OCI-LY1 (cell line): Measurements from ENCODE around the gene PROB1.

Experiments used
- H2AFZ ChIP-seq: fragments of 200-600 bp; sonication (generic), shearing (Covaris generic); 2 replicates; pipeline ENCODE4 v1.6.0; 2014; ENCODE audit warnings: antibody characterized with exemption, mild to moderate bottlenecking, low read length
- H3F3A ChIP-seq: fragments of 200-600 bp; sonication (generic), shearing (Covaris generic); 2 replicates; pipeline ENCODE4 v1.6.0; 2014; ENCODE audit warnings: mild to moderate bottlenecking, antibody characterized with exemption, low read length, moderate library complexity; ENCODE audit not compliant: insufficient read depth
- H3K27ac ChIP-seq: fragments of 200-600 bp; sonication (generic); 2 replicates; pipeline ENCODE4 v1.5.1; 2014; ENCODE audit warnings: low read length, mixed run types, mild to moderate bottlenecking, low read depth; ENCODE audit not compliant: poor library complexity, severe bottlenecking
- H3K27me3 ChIP-seq: fragments of 200-600 bp; sonication (generic); 2 replicates; pipeline ENCODE4 v1.6.0; 2014; ENCODE audit warnings: antibody characterized with exemption, mild to moderate bottlenecking, low read length, moderate library complexity; ENCODE audit not compliant: insufficient read depth
- H3K36me3 ChIP-seq: fragments of 200-600 bp; sonication (generic); 2 replicates; pipeline ENCODE4 v1.6.1; 2014; ENCODE audit warnings: mild to moderate bottlenecking, antibody characterized with exemption, low read length, moderate library complexity, mixed read lengths; ENCODE audit not compliant: insufficient read depth
- H3K4me1 ChIP-seq: fragments of 200-600 bp; sonication (generic); 2 replicates; pipeline ENCODE4 v1.5.1; 2014; ENCODE audit warnings: mild to moderate bottlenecking, low read length, moderate library complexity; ENCODE audit not compliant: insufficient read depth, severe bottlenecking
- H3K4me2 ChIP-seq: fragments of 200-600 bp; sonication (generic), shearing (Covaris generic); 2 replicates; pipeline ENCODE4 v1.6.1; 2014; ENCODE audit warnings: low read length
- H3K4me3 ChIP-seq: fragments of 200-600 bp; sonication (generic); 2 replicates; pipeline ENCODE4 v1.5.1; 2014; ENCODE audit warnings: low read length, low read depth, mild to moderate bottlenecking, mixed read lengths; ENCODE audit not compliant: poor library complexity, severe bottlenecking
- H3K79me2 ChIP-seq: fragments of 200-600 bp; shearing (Covaris generic); 2 replicates; pipeline ENCODE4 v1.6.1; 2016; ENCODE audit warnings: mixed run types, low read length, mixed read lengths; ENCODE audit not compliant: insufficient read depth
- H3K9ac ChIP-seq: fragments of 200-600 bp; sonication (generic), shearing (Covaris generic); 2 replicates; pipeline ENCODE4 v1.6.1; 2014; ENCODE audit warnings: mild to moderate bottlenecking, low read length, mixed read lengths
- H3K9me2 ChIP-seq: fragments of 200-600 bp; sonication (generic), shearing (Covaris generic); 2 replicates; pipeline ENCODE4 v1.6.1; 2014; ENCODE audit warnings: low read depth, mild to moderate bottlenecking, low read length, mixed read lengths
- H3K9me3 ChIP-seq: fragments of 200-600 bp; shearing (Covaris generic); 2 replicates; pipeline ENCODE4 v1.6.1; 2014; ENCODE audit warnings: low read length, mixed read lengths
- H4K20me1 ChIP-seq: fragments of 200-600 bp; sonication (generic), shearing (Covaris generic); 2 replicates; pipeline ENCODE4 v1.6.0; 2016; ENCODE audit warnings: mild to moderate bottlenecking, low read length; ENCODE audit not compliant: insufficient read depth
- EZH2 ChIP-seq: fragments of 200-600 bp; sonication (generic), shearing (Covaris generic); IDR thresholded peaks from 2 replicates; pipeline ENCODE4 v1.8.0; 2017; ENCODE audit warnings: borderline replicate concordance, mixed run types, mild to moderate bottlenecking, antibody characterized with exemption, low read length, moderate library complexity, mixed read lengths
- TF ChIP-seq, protein P1 (sequence below): fragments of 200-600 bp; sonication (generic), shearing (Covaris generic); IDR thresholded peaks from 2 replicates; pipeline ENCODE4 v1.5.1; 2017; ENCODE audit warnings: mild to moderate bottlenecking, antibody characterized with exemption, low read length, moderate library complexity, mixed read lengths

PROB1 gene

DNA sequence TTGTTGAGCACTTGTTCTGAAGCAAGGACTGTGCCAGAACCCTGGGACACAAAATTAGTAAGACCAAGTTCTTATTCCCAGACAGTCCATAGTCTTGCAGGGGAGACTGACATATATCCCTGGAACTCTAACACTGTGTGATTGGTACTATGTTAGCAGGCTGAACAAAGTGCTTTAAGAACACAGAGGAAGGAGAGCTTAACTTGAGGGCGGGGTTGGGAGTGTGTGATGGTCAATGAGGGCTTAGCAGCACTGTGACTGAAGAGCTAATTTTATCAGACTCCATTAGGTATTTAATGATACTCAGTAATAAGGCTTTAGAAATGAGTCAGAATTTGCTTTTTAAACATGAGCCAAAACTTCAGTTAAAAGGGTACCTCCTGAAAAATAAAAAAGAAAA lies 23.9 kb upstream of the PROB1 start:
- no peaks in the 10 kb centered on the region for H3K79me2 ChIP-seq
- H3K9me3 ChIP-seq = no peaks in the 10 kb centered on the region
- H3K4me3 ChIP-seq = no peak overlapping the region
- H3K4me1 ChIP-seq = no peaks in the 10 kb centered on the region
- H3K4me2 ChIP-seq = no peak overlapping the region
- no peak overlapping the region for H3K27ac ChIP-seq
- TF ChIP-seq EZH2 = no peak
- TF ChIP-seq, protein P1, sequence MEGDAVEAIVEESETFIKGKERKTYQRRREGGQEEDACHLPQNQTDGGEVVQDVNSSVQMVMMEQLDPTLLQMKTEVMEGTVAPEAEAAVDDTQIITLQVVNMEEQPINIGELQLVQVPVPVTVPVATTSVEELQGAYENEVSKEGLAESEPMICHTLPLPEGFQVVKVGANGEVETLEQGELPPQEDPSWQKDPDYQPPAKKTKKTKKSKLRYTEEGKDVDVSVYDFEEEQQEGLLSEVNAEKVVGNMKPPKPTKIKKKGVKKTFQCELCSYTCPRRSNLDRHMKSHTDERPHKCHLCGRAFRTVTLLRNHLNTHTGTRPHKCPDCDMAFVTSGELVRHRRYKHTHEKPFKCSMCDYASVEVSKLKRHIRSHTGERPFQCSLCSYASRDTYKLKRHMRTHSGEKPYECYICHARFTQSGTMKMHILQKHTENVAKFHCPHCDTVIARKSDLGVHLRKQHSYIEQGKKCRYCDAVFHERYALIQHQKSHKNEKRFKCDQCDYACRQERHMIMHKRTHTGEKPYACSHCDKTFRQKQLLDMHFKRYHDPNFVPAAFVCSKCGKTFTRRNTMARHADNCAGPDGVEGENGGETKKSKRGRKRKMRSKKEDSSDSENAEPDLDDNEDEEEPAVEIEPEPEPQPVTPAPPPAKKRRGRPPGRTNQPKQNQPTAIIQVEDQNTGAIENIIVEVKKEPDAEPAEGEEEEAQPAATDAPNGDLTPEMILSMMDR = no peak
- no peak overlapping the region for H3K9ac ChIP-seq
- no peaks in the 10 kb centered on the region for H3K36me3 ChIP-seq
- H3K27me3 ChIP-seq = no peaks in the 10 kb centered on the region
- no peaks in the 10 kb centered on the region for H3F3A ChIP-seq
- H3K9me2 ChIP-seq = no peaks in the 10 kb centered on the region
- H2AFZ ChIP-seq = no peak overlapping the region
- no peaks in the 10 kb centered on the region for H4K20me1 ChIP-seq

DNA sequence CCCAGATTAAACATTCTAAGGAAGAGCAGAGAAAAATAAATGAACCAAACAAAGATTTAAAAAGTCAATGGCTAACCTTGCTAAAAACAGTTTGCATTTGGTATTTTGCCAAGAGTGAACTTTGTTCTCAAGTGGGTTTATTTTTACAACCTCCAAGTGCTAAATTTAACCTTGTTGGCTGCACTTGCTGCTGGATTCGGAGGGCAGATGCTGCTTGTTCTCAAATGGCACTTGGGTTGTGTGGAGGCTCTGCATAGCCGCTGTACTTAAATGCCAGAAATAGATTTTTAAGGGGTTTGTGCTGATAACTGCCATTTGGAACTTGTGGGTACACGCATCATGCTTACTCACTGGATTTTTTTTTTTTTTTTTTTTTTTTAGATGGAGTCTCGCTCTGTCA lies 22.3 kb upstream of the PROB1 start:
- no peaks in the 10 kb centered on the region for H3K36me3 ChIP-seq

DNA sequence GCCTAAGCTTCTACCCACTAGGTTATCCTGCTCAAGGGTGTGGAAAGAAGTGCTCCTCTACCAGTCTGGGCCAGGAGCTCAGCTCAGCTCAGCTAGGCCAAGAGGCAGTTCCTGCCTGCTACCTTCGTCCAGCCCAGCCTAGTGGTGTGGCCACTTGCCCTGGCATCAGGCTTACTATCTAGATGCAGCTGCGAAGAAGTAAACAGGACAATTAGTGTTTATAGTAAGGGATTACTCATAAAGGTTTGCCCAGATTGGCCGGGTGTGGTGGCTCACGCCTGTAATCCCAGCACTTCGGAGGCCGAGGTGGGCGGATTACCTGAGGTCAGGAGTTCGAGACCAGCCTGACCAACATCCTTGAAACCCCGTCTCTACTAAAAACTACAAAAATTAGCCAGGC lies 21.7 kb upstream of the PROB1 start:
- H3K4me2 ChIP-seq = no peak overlapping the region
- no peaks in the 10 kb centered on the region for H3K36me3 ChIP-seq
- no peak overlapping the region for H2AFZ ChIP-seq
- H3K27me3 ChIP-seq = no peaks in the 10 kb centered on the region
- H3K4me3 ChIP-seq = no peak overlapping the region
- no peaks in the 10 kb centered on the region for H3K9me2 ChIP-seq
- H3K9ac ChIP-seq = no peak overlapping the region
- no peaks in the 10 kb centered on the region for H3F3A ChIP-seq
- no peaks in the 10 kb centered on the region for H3K9me3 ChIP-seq
- H3K4me1 ChIP-seq = no peaks in the 10 kb centered on the region
- TF ChIP-seq EZH2 = no peak
- TF ChIP-seq, protein P1 = no peak
- no peak overlapping the region for H3K27ac ChIP-seq
- H3K79me2 ChIP-seq = no peaks in the 10 kb centered on the region
- no peaks in the 10 kb centered on the region for H4K20me1 ChIP-seq

More for the DNA sequence above, 22.3 kb upstream of the PROB1 start:
- Histone ChIP-seq H3F3A (no peaks in the 10 kb centered on the region), H3K9me2 (no peaks in the 10 kb centered on the region), H3K79me2 (no peaks in the 10 kb centered on the region), H3K27me3 (no peaks in the 10 kb centered on the region), H3K27ac (no peak overlapping the region), H3K4me1 (no peaks in the 10 kb centered on the region), H4K20me1 (no peaks in the 10 kb centered on the region), H3K4me3 (no peak overlapping the region), H3K9ac (no peak overlapping the region), H3K4me2 (no peak overlapping the region), H2AFZ (no peak overlapping the region), H3K9me3 (no peaks in the 10 kb centered on the region)
- TF ChIP-seq EZH2 = no peak
- TF ChIP-seq, protein P1 = no peak
